Smooth muscle cell (in vitro differentiated cells): ENCODE results near the gene STRIP1. TPM values are rescaled to one million over a fixed set of nuclear protein-coding genes. Genes with fewer than 3 reads are reported as not detected.

Source experiments
- DNase-seq: peaks from one replicate; lab custom pipeline; 2025; ENCODE audit not compliant: unreplicated experiment; lab: John Stamatoyannopoulos, UW
- H2AFZ ChIP-seq: fragments of 200-600 bp; sonication (generic); 2 replicates; pipeline ENCODE4 v1.6.0; 2016; ENCODE audit warnings: antibody characterized with exemption, low read depth, mild to moderate bottlenecking
- H3F3A ChIP-seq: fragments of 200-600 bp; sonication (generic); 2 replicates; pipeline ENCODE4 v1.6.0; 2017; ENCODE audit warnings: antibody characterized with exemption, low read depth
- H3K27ac ChIP-seq: fragments of 200-600 bp; sonication (generic); 2 replicates; pipeline ENCODE4 v1.5.1; 2016; ENCODE audit warnings: low read depth, mild to moderate bottlenecking
- H3K27me3 ChIP-seq: fragments of 200-600 bp; sonication (generic); 2 replicates; pipeline ENCODE4 v1.6.1; 2016; ENCODE audit warnings: low read depth, mild to moderate bottlenecking
- H3K36me3 ChIP-seq: fragments of 200-600 bp; sonication (generic); 2 replicates; pipeline ENCODE4 v1.5.1; 2016; ENCODE audit warnings: low read depth
- H3K4me1 ChIP-seq: fragments of 200-600 bp; sonication (generic); 2 replicates; pipeline ENCODE4 v1.5.1; 2016; ENCODE audit warnings: low read depth
- H3K4me2 ChIP-seq: fragments of 200-600 bp; sonication (generic); 2 replicates; pipeline ENCODE4 v1.6.0; 2016; ENCODE audit warnings: mild to moderate bottlenecking
- H3K4me3 ChIP-seq: fragments of 200-600 bp; sonication (generic); 2 replicates; pipeline ENCODE4 v1.5.1; 2016; ENCODE audit warnings: mild to moderate bottlenecking
- H3K79me2 ChIP-seq: fragments of 200-600 bp; sonication (generic); 2 replicates; pipeline ENCODE4 v1.6.0; 2016; ENCODE audit warnings: low read depth, mild to moderate bottlenecking
- H3K9ac ChIP-seq: fragments of 200-600 bp; sonication (generic); 2 replicates; pipeline ENCODE4 v1.6.0; 2016; ENCODE audit warnings: low read depth
- H3K9me3 ChIP-seq: fragments of 200-600 bp; sonication (generic); replicated peaks from 2 replicates; pipeline ENCODE4 v1.5.1; 2016; ENCODE audit warnings: low read depth
- H4K20me1 ChIP-seq: fragments of 200-600 bp; sonication (generic); 2 replicates; pipeline ENCODE4 v1.6.0; 2016; ENCODE audit warnings: low read depth
- WGBS: methylation state at CpG from one replicate; pipeline ENCODE4 v1.1.7; 2016; ENCODE audit warnings: low lambda C conversion rate; 5-methylcytosine and 5-hydroxymethylcytosine counted together
- polyA plus RNA-seq: library from polyadenylated mRNA; unstranded; fragments of >200 nt; fragmentation: Nextera tagmentation; extraction: Ambion mirVana; gene quantifications from 2 replicates; pipeline ENCODE4 v1.2.1, GENCODE V29; 2016
- total RNA-seq: library from RNA; depleted of rRNA; stranded (reverse); fragments of >200 nt; gene quantifications from 2 replicates; pipeline ENCODE4 v1.2.3, GENCODE V29; 2014
- TF ChIP-seq, protein P1 (sequence below): fragments of 200-600 bp; sonication (generic); IDR thresholded peaks from 2 replicates; pipeline ENCODE4 v1.5.1; 2017; ENCODE audit warnings: borderline replicate concordance, mild to moderate bottlenecking, antibody characterized with exemption; ENCODE audit not compliant: insufficient read depth, poor library complexity, severe bottlenecking

STRIP1 gene
- total and polyA plus RNA-seq, 2 experiments from 2014 or later, result 22.5 to 31.2 TPM

DNA sequence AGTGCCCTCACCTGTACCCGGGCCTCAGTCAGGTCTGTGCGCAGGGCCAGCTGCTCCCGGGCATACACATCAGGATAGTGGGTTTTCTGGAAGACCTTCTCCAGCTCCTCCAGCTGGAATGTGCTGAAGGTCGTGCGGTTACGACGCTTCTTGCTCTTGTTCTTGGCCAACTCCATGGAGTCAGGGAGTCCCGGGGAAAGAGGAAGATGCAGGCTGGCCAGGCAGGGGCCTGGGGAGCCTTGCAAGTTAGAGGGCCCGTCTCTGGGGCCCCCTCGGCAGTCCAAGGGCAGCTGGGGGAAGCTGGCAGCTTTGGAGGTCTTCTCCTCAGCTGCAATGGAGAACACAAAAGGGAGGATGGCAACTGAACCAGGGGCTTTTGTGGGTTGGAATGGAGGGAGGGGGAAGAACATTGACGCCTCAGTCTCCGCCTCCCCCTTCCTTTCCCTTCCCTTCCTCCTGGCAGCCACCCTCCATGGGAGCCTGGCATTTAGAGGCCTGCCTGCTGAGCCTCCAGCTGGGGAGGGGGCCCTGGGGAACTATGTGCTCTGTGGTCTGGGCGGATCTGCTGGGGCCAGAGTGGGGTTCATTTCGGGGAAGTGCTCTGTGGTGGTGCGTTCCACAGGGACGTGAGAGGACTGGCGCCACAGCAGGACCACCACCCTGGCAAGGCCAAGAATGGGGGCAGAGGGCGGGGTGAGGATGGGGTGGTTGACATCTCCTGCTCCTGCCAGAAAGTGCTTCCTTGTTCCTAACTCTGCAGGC is 30.3 kb downstream of the STRIP1 start:
- WGBS, result 94% methylated on average over 17 of the region's 18 CpGs
- H3K4me2 ChIP-seq, result no peak overlapping the region
- DNase-seq, result no peak
- no peak overlapping the region for H2AFZ ChIP-seq
- no peaks in the 10 kb centered on the region for H3F3A ChIP-seq
- H3K27ac ChIP-seq, result no peak overlapping the region
- peaks cover 54% of the 10 kb centered on the region for H4K20me1 ChIP-seq
- no peaks in the 10 kb centered on the region for H3K9me3 ChIP-seq
- H3K27me3 ChIP-seq, result peaks cover 46% of the 10 kb centered on the region
- peaks cover 11% of the 10 kb centered on the region for H3K4me1 ChIP-seq
- TF ChIP-seq, protein P1, sequence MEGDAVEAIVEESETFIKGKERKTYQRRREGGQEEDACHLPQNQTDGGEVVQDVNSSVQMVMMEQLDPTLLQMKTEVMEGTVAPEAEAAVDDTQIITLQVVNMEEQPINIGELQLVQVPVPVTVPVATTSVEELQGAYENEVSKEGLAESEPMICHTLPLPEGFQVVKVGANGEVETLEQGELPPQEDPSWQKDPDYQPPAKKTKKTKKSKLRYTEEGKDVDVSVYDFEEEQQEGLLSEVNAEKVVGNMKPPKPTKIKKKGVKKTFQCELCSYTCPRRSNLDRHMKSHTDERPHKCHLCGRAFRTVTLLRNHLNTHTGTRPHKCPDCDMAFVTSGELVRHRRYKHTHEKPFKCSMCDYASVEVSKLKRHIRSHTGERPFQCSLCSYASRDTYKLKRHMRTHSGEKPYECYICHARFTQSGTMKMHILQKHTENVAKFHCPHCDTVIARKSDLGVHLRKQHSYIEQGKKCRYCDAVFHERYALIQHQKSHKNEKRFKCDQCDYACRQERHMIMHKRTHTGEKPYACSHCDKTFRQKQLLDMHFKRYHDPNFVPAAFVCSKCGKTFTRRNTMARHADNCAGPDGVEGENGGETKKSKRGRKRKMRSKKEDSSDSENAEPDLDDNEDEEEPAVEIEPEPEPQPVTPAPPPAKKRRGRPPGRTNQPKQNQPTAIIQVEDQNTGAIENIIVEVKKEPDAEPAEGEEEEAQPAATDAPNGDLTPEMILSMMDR, result no peak
- no peaks in the 10 kb centered on the region for H3K36me3 ChIP-seq
- H3K9ac ChIP-seq, result no peak overlapping the region
- H3K4me3 ChIP-seq, result no peak overlapping the region
- no peaks in the 10 kb centered on the region for H3K79me2 ChIP-seq

DNA sequence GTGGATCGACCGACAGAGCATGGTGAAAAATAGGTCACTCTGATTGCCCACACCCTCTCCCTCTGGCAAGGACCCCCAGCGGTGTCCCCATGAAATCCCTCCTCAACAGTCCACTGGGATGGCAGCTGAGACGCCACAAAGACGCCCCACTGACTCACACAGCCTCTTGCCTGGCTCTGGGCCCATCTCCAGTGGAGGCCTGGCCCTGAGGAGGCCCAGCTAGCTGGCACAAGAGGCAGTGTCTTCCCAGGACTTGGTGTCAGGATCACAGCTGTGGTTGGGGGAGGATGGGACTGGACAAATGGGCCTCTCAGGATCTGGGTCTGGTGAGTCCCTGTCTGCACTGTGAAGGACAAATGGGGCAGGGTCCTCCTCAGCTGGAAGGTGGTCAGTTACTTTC is 31.4 kb downstream of the STRIP1 start:
- Histone ChIP-seq H4K20me1 (peaks cover 44% of the 10 kb centered on the region), H3K36me3 (no peaks in the 10 kb centered on the region), H3K4me2 (no peak overlapping the region), H3K79me2 (no peaks in the 10 kb centered on the region), H3K27me3 (peaks cover 55% of the 10 kb centered on the region), H2AFZ (no peak overlapping the region), H3K27ac (no peak overlapping the region), H3K9ac (no peak overlapping the region), H3K9me3 (no peaks in the 10 kb centered on the region), H3F3A (no peaks in the 10 kb centered on the region), H3K4me3 (no peak overlapping the region), H3K4me1 (peaks cover 17% of the 10 kb centered on the region)
- TF ChIP-seq, protein P1, result no peak
- DNase-seq, result no peak
- 83% methylated on average over 5 of the region's 5 CpGs for WGBS

DNA sequence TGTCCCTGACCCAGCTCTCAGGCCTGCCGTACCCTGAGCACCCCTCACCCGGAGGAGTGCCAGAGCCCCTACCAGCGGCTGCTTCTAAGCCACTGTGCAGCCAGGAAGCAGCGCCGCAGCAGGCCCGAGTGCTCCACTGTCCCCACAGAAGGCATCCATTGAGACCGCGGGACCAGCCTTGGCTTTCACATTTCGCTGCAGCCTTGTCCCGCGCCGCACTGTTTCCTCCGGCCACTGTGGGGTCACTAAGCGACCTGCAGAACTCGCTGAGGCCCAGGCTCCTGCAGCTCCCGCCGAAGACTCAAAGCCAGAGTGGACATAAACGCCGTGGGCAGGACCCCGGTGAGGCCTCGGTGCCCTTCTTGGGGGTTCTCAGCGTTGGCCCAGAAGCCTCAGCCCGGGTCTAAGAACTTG is 33.1 kb downstream of the STRIP1 start:
- TF ChIP-seq, protein P1, result no peak
- Histone ChIP-seq H3K9me3 (no peaks in the 10 kb centered on the region), H3K79me2 (no peaks in the 10 kb centered on the region), H2AFZ (no peak overlapping the region), H3K36me3 (no peaks in the 10 kb centered on the region), H3K4me2 (peak overlapping the region; percentile 73), H3F3A (no peaks in the 10 kb centered on the region), H3K27me3 (peaks cover 72% of the 10 kb centered on the region), H4K20me1 (peaks cover 32% of the 10 kb centered on the region), H3K27ac (no peak overlapping the region), H3K4me3 (no peak overlapping the region), H3K9ac (no peak overlapping the region), H3K4me1 (peaks cover 17% of the 10 kb centered on the region)
- WGBS, result 26% methylated on average over 23 of the region's 23 CpGs
- DNase-seq, result no peak
